H1 (cell line): ENCODE measurements around the gene PCGF6.

ENCODE experiments used
- ATF2 ChIP-seq: IDR thresholded peaks from 2 replicates; pipeline ENCODE4 v1.6.1; 2012; ENCODE audit warnings: low read length, inconsistent platforms
- CTCF ChIP-seq, 3 experiments: IDR thresholded peaks; 1 replicate in 2 of 3; 2 replicates in 1 of 3; pipeline versions ENCODE4 v1.5.1 to v1.6.1; 2011; ENCODE audit warnings: low read length in 3 of 3, mild to moderate bottlenecking in 3 of 3, inconsistent platforms in 2 of 3, low read depth in 1 of 3, moderate library complexity in 1 of 3; ENCODE audit not compliant: insufficient read depth in 1 of 3; ENCODE audit errors: control extremely low read depth in 1 of 3
- KDM1A ChIP-seq: fragments of 200-600, 300-600 bp; sonication (generic); IDR thresholded peaks from 2 replicates; pipeline ENCODE4 v1.7.1; 2016; ENCODE audit warnings: mild to moderate bottlenecking, low read length, borderline replicate concordance
- MAFK ChIP-seq: IDR thresholded peaks from 2 replicates; pipeline ENCODE4 v1.6.1; 2012; ENCODE audit warnings: low read depth, mild to moderate bottlenecking, improper control_type of control experiment, low read length
- POLR2A ChIP-seq, 2 experiments: IDR thresholded peaks; 1 replicate in 1 of 2; 2 replicates in 1 of 2; pipeline ENCODE4 v1.6.1; 2011; ENCODE audit warnings: low read depth in 2 of 2, low read length in 2 of 2, mild to moderate bottlenecking in 2 of 2; ENCODE audit errors: control extremely low read depth in 1 of 2
- TAF7 ChIP-seq: optimal IDR thresholded peaks from 2 replicates; pipeline ENCODE3; 2011; ENCODE audit warnings: low read depth, mild to moderate bottlenecking, inconsistent platforms, low read length, moderate library complexity, borderline replicate concordance

- TF ChIP-seq KDM1A (no peak), CTCF (IDR thresholded peaks at IDR 0.05; ENCODE audit: control extremely low read depth in 1 of 3, insufficient read depth in 1 of 3, low read depth in 1 of 3, low read length in 3 of 3) (no peak), POLR2A (IDR thresholded peaks at IDR 0.05; ENCODE audit: control extremely low read depth in 1 of 2, low read depth in 2 of 2, low read length in 2 of 2) (no peak), TAF7 (no peak), ATF2 (no peak), MAFK (no peak)
Observed at GRCh38 chr10:103373544-103373943, 22.6 kb upstream of the PCGF6 start.
